ENCODE data around the gene MGLL.

DNA sequence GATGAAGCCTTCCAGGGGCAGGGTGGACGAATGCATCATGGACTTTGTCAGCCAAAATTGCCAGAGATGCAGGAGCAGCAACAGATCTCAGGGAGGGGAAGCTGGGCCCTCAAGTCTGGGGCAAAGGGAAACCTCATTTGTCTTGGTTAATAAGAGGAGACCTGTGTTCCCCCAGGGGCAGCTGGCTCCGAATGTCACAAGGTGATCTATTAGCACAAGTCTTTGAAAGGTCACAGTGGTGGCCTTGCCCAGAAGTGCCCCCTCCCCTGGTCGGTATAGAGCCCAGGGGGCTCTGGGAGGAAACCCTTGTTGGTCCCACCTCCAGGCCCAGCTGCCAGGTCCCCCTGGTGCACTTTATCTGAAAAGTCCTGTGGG is 103.4 kb downstream of the MGLL start:
- TF ChIP-seq, protein P1, sequence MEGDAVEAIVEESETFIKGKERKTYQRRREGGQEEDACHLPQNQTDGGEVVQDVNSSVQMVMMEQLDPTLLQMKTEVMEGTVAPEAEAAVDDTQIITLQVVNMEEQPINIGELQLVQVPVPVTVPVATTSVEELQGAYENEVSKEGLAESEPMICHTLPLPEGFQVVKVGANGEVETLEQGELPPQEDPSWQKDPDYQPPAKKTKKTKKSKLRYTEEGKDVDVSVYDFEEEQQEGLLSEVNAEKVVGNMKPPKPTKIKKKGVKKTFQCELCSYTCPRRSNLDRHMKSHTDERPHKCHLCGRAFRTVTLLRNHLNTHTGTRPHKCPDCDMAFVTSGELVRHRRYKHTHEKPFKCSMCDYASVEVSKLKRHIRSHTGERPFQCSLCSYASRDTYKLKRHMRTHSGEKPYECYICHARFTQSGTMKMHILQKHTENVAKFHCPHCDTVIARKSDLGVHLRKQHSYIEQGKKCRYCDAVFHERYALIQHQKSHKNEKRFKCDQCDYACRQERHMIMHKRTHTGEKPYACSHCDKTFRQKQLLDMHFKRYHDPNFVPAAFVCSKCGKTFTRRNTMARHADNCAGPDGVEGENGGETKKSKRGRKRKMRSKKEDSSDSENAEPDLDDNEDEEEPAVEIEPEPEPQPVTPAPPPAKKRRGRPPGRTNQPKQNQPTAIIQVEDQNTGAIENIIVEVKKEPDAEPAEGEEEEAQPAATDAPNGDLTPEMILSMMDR (IDR thresholded peaks at IDR 0.05), result no peak
- TF ChIP-seq POLR2A (IDR thresholded peaks at IDR 0.05), result no peak

Data from esophagus squamous epithelium (tissue), 4 donors.